ENCODE data around the gene MUCL3.
A peak's percentile ranks its signal among the peaks of the same experiment; 100 is the strongest.
"Not testable (repeated sequence)": the region's sequence is repeated elsewhere in the genome, so short reads cannot be mapped to it uniquely, and the experiment has no call there.

MUCL3 gene

GRCh38 chr6:30979690-30980089 is 38.9 kb downstream of the MUCL3 start:
- no peak for DNase-seq (ENCODE audit: low read depth)

GRCh38 chr6:30981942-30982772 is 41.4 kb downstream of the MUCL3 start:
- DNase-seq (ENCODE audit: low read depth), result peak; percentile 48

- DNase-seq (ENCODE audit: low read depth), result no peak
Observed at GRCh38 chr6:30983439-30983838, 42.7 kb downstream of the MUCL3 start, which contains the start of gene MUC21. Gene MUC21 (plus strand): TSS chr6:30983718. CDS start chr6:30983959, 241 bp downstream.

GRCh38 chr6:30985490-30985889 is 44.7 kb downstream of the MUCL3 start:
- DNase-seq (ENCODE audit: low read depth), result no peak

GRCh38 chr6:30987304-30987703 is 46.5 kb downstream of the MUCL3 start:
- DNase-seq (ENCODE audit: low read depth), result no peak

GRCh38 chr6:30988209-30988825 is 47.5 kb downstream of the MUCL3 start:
- DNase-seq (ENCODE audit: low read depth), result no peak

GRCh38 chr6:30990422-30991086 is 49.8 kb downstream of the MUCL3 start:
- DNase-seq (ENCODE audit: low read depth), result no peak

GRCh38 chr6:30991891-30992290 is 51.1 kb downstream of the MUCL3 start:
- DNase-seq (ENCODE audit: low read depth), result no peak

GRCh38 chr6:30997301-30997700 is 56.5 kb downstream of the MUCL3 start:
- no peak for DNase-seq (ENCODE audit: low read depth)

GRCh38 chr6:30998785-30999184 is 58.0 kb downstream of the MUCL3 start:
- DNase-seq (ENCODE audit: low read depth), result no peak

- not testable (repeated sequence) for DNase-seq (ENCODE audit: low read depth)
Observed at GRCh38 chr6:31000067-31000860, 59.5 kb downstream of the MUCL3 start.

- DNase-seq (ENCODE audit: low read depth), result no peak
Observed at GRCh38 chr6:31001281-31001888, 60.6 kb downstream of the MUCL3 start.

GRCh38 chr6:31002471-31002870 is 61.7 kb downstream of the MUCL3 start:
- DNase-seq (ENCODE audit: low read depth), result no peak

Data from GM04503 (cell line).